GM12878 (cell line): Measurements from ENCODE around the gene RAD54L2.

Experiments used
- CHD4 ChIP-seq: fragments of 200-600 bp; sonication (generic); IDR thresholded peaks from 2 replicates; pipeline ENCODE4 v1.6.1; 2016; ENCODE audit warnings: mild to moderate bottlenecking
- HDAC6 ChIP-seq: fragments of 200-600 bp; sonication (generic); IDR thresholded peaks from one replicate; pipeline ENCODE4 v1.8.0; 2017; ENCODE audit warnings: antibody characterized with exemption; ENCODE audit not compliant: unreplicated experiment
- NFYB ChIP-seq: IDR thresholded peaks from 2 replicates; pipeline ENCODE4 v1.6.1; 2011; ENCODE audit warnings: low read depth, mild to moderate bottlenecking, low read length, improper control_type of control experiment, moderate library complexity; ENCODE audit not compliant: insufficient read depth
- POLR2AphosphoS5 ChIP-seq: IDR thresholded peaks from 2 replicates; pipeline ENCODE4 v1.6.1; 2011; ENCODE audit warnings: mild to moderate bottlenecking, low read length, inconsistent platforms
- TF ChIP-seq, protein P1 (sequence below), 3 experiments: IDR thresholded peaks in 2 of 3; conservative IDR thresholded peaks in 1 of 3; 2 replicates each; pipeline ENCODE4 v1.5.1; 2011; ENCODE audit warnings: low read depth in 3 of 3, low read length in 3 of 3, mild to moderate bottlenecking in 3 of 3, control low read depth in 2 of 3, moderate library complexity in 2 of 3, inconsistent platforms in 1 of 3, mixed read lengths in 1 of 3; ENCODE audit not compliant: control insufficient read depth in 2 of 3, insufficient read depth in 1 of 3; ENCODE audit errors: extremely low read depth in 1 of 3

DNA sequence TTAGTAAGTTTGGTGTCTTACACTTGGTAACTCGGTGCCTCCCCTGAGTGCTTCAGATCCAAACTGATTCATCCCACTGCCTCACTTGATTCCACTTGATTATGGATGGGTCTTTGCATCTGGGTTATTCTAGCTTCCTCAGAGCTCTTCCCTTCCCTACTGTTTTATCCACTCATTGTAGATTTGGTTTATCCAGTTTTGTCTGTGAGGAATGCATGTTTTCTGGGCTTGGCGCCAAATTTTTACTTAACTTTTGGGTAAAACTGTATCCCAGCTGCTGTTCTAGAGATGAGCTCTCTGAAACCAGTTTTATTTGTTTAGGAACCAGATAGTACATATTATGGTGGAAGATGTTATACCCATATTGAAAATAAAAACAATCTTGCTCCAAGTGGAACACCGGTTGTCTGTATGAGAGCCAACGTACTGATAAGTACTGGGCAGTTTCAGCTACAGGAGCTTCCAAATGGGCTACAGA lies 20.9 kb downstream of the RAD54L2 start:
- TF ChIP-seq, protein P1, sequence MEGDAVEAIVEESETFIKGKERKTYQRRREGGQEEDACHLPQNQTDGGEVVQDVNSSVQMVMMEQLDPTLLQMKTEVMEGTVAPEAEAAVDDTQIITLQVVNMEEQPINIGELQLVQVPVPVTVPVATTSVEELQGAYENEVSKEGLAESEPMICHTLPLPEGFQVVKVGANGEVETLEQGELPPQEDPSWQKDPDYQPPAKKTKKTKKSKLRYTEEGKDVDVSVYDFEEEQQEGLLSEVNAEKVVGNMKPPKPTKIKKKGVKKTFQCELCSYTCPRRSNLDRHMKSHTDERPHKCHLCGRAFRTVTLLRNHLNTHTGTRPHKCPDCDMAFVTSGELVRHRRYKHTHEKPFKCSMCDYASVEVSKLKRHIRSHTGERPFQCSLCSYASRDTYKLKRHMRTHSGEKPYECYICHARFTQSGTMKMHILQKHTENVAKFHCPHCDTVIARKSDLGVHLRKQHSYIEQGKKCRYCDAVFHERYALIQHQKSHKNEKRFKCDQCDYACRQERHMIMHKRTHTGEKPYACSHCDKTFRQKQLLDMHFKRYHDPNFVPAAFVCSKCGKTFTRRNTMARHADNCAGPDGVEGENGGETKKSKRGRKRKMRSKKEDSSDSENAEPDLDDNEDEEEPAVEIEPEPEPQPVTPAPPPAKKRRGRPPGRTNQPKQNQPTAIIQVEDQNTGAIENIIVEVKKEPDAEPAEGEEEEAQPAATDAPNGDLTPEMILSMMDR (IDR thresholded peaks at IDR 0.05 in 2 of 3, conservative IDR thresholded peaks at IDR 0.05 in 1 of 3; ENCODE audit: control insufficient read depth in 2 of 3, extremely low read depth in 1 of 3, insufficient read depth in 1 of 3, low read depth in 3 of 3, low read length in 3 of 3), result no peak
- TF ChIP-seq HDAC6 (no peak), CHD4 (no peak), POLR2AphosphoS5 (no peak), NFYB (no peak)
